DMS114 treated with DMSO at 0.1 percent for 48 hours (cell line): ENCODE results near the gene STPG4.
"Not testable (repeated sequence)": the region's sequence is repeated elsewhere in the genome, so short reads cannot be mapped to it uniquely, and the experiment has no call there.

Experiments used
- DNase-seq: peaks from one replicate; lab custom pipeline; 2025; ENCODE audit not compliant: unreplicated experiment; lab: John Stamatoyannopoulos, UW

The STPG4 gene

GRCh38 chr2:47173986-47174732 is 19.1 kb upstream of the STPG4 start:
- no peak for DNase-seq

GRCh38 chr2:47172922-47173695 is 18.0 kb upstream of the STPG4 start:
- no peak for DNase-seq

- no peak for DNase-seq
Measured at GRCh38 chr2:47172156-47172921, 17.2 kb upstream of the STPG4 start.

GRCh38 chr2:47169784-47170183 is 14.7 kb upstream of the STPG4 start:
- no peak for DNase-seq

- not testable (repeated sequence) for DNase-seq
Measured at GRCh38 chr2:47168895-47169294, 13.8 kb upstream of the STPG4 start.

- no peak for DNase-seq
Measured at GRCh38 chr2:47167149-47167548, 12.0 kb upstream of the STPG4 start.

- no peak for DNase-seq
Measured at GRCh38 chr2:47165001-47165555, 10.0 kb upstream of the STPG4 start.

GRCh38 chr2:47162780-47163179 is 7.7 kb upstream of the STPG4 start:
- DNase-seq, result no peak

GRCh38 chr2:47161475-47161874 is 6.4 kb upstream of the STPG4 start:
- DNase-seq, result no peak

- DNase-seq, result no peak
Measured at GRCh38 chr2:47160660-47161059, 5.6 kb upstream of the STPG4 start.

- DNase-seq, result no peak
Measured at GRCh38 chr2:47160211-47160610, 5.1 kb upstream of the STPG4 start.

- no peak for DNase-seq
Measured at GRCh38 chr2:47159627-47160026, 4.5 kb upstream of the STPG4 start.

GRCh38 chr2:47158576-47158975 is 3.5 kb upstream of the STPG4 start:
- DNase-seq, result no peak

GRCh38 chr2:47152803-47153202 is 2.3 kb downstream of the STPG4 start:
- DNase-seq, result no peak

- DNase-seq, result no peak
Measured at GRCh38 chr2:47150175-47150574, 4.9 kb downstream of the STPG4 start.

- DNase-seq, result no peak
Measured at GRCh38 chr2:47147021-47147420, 8.1 kb downstream of the STPG4 start.

GRCh38 chr2:47145466-47145865 is 9.6 kb downstream of the STPG4 start:
- no peak for DNase-seq

GRCh38 chr2:47141520-47141919 is 13.6 kb downstream of the STPG4 start:
- DNase-seq, result no peak

- no peak for DNase-seq
Measured at GRCh38 chr2:47134386-47135090, 20.6 kb downstream of the STPG4 start.

GRCh38 chr2:47133046-47133445 is 22.1 kb downstream of the STPG4 start:
- no peak for DNase-seq

GRCh38 chr2:47129191-47129706 is 25.9 kb downstream of the STPG4 start:
- DNase-seq, result no peak
